Stimulated activated CD4-positive, alpha-beta T cell treated with anti-CD3 and anti-CD28 coated beads, Interleukin-1b, Interleukin-23, amount 100 ng/mL, for 4 hours (primary cell): ENCODE measurements around the gene USP30.

ENCODE experiments used
- DNase-seq, 2 donors: peaks; one replicate each; pipeline ENCODE4 v3.0.0-alpha.2; 2020; ENCODE audit warnings: low read depth in 2 of 2

The USP30 gene

GRCh38 chr12:109097435-109098182 is 45.2 kb downstream of the USP30 start, which contains the start of gene UNG:
Gene UNG, plus strand, starts transcription at chr12:109097597. Its CDS starts 83 bp downstream, at chr12:109097680.
- DNase-seq = peak; percentile 95

GRCh38 chr12:109098183-109098604 is 45.8 kb downstream of the USP30 start:
- DNase-seq = no peak

DNA sequence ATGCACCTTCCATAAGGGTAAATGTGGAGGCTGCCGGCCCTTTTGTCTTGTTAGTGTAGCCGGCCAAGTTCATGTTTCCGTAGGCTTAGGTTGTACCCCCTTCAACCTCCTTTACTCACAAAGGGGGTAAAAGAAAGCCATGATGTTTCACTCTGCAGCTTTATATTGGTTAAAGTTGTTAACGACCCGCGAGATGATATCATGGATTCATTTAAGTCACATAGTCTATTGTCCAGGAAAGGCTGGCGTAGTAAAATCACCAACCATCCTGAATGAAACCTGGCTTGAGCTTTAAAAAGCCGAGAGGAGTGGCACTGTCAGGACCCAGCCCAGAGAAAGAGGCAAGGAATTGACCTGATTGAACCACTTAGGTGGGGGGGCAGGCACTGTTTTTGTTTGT is 46.3 kb downstream of the USP30 start:
- no peak for DNase-seq

DNA sequence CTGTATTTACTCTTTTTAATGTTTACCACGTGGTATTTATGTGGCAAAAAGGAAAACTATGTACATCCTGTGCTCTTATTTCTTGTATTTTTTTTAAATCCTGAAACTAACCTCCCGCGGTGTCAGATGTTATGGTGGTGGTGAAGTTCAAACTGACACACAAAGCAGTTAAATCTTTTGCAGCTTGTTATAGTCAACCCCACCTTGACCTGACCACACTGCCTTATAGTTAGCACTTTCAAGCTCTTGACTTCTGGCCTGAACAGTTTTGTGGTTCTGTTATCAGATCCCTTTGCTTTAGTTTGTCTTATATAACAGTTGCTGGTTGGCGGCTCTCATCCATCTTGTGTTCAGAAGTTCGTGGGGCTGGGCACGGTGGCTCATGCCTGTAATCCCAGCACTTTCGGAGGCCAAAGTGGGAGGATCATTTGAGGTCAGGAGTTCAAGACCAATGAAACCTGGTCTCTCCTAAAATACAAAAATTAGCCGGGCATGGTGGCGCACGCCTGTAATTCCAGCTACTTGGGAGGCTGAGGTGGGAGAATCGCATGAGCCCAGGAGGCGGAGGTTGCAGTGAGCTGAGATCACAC is 47.1 kb downstream of the USP30 start:
- no peak for DNase-seq

GRCh38 chr12:109100741-109101140 is 48.4 kb downstream of the USP30 start:
- DNase-seq = no peak

DNA sequence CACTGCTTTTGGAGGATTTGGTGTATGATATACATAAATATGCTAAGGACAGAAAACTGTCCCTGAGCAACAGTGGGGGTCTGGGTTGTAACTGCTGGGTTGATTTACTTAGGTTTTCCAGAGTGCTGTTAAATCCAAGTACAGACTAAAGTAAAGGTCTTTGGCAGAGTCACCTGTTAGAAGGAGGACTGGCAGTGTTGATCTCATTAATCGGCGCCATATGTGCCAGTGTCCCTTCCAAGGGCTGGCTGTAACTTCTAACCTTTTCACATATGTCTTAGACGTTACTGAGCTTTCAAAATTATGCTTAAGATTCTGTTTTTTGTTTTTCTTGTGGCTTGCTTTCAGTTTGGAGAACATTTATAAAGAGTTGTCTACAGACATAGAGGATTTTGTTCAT is 50.1 kb downstream of the USP30 start:
- DNase-seq = no peak

- DNase-seq = no peak
Measured at GRCh38 chr12:109105176-109105575, 52.8 kb downstream of the USP30 start.

GRCh38 chr12:109109746-109110350 is 57.5 kb downstream of the USP30 start:
- DNase-seq = no peak

DNA sequence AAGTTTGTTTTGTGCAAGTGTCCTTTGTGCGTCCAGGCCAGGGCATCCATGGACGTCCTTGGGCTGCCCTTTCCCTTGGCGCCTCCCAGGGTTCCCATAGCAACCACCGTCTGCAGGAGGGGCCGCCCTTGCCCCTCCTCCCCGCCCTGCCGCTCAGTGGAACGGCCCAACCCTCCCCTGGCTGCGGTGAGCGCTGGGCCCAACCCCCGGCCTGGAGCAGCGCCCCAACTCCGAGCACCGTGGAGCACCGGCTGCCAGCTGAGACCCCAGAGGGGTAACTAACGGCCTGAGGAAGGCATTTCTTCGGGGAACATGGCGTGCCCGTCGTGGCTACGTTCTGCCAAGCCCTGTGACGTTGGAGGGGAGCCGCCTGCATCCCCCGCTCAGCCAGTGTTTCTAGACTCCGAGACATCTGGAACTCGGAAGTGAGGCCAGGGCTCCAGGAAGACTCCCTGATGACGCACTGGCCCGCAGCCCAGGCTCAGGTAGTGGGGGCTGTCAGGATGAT is 58.7 kb downstream of the USP30 start:
- DNase-seq = peak in 1 of 2 donors; percentile 43

GRCh38 chr12:109112720-109113465 is 60.5 kb downstream of the USP30 start:
- no peak for DNase-seq

GRCh38 chr12:109113661-109114321 is 61.4 kb downstream of the USP30 start:
- no peak for DNase-seq

- DNase-seq = no peak
Measured at GRCh38 chr12:109114644-109115043, 62.3 kb downstream of the USP30 start.

DNA sequence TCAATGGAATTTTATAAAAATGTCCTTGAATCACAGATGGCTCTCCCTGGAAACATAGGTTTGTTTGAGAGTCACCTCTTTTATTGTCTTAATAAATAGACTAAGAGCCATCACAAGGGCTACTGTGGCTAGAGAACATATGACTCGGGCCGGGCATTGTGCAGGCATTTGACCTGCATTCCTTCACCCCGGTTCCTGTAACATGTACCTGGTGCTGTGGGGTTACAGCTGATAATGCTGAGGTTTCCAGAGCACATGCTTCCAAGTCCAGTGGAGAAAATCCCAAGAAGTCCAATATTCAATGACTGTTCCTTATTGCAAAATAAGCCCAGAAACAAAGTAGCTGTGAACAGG is 63.0 kb downstream of the USP30 start:
- DNase-seq = no peak

GRCh38 chr12:109115758-109116610 is 63.6 kb downstream of the USP30 start, which contains the start of gene ACACB:
Gene ACACB, plus strand, starts transcription at chr12:109116587. Its CDS starts 22,819 bp downstream, at chr12:109139406.
- DNase-seq = no peak

DNA sequence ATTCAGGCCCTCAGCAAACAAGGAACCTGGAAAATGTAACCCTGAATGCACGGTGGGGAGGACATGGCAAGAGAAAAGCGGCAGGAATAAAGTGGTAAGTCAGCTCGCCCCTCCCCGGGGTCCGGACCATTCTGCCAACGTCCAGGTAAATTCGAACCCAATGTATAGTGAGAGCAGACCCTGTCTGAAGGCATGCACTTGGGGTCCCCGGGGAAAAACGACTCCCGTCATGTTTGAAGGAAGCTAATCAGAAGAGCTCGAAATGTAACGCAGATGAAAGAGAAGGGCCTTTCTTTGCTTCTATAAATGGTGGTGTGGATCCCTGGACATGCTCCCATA is 64.2 kb downstream of the USP30 start:
- no peak for DNase-seq

DNA sequence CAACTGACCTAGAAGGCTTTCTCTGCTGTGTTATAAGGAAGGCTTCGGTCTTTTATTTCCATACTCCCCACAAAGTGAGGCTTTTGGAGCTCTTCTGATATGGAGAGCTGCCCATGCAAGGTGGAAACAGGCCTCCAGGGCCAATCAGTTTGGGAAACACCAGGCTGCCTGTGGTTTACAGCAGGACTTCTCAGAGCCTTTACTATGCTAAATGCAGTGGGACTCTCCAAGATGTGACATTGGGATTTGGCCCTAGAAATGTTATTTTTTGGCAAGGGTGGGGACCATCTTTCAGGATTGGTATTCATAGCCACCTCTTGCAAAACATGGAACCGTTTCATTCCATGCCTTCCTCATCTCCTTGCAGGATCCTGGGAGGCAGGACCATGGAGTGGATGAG is 67.7 kb downstream of the USP30 start:
- no peak for DNase-seq

DNA sequence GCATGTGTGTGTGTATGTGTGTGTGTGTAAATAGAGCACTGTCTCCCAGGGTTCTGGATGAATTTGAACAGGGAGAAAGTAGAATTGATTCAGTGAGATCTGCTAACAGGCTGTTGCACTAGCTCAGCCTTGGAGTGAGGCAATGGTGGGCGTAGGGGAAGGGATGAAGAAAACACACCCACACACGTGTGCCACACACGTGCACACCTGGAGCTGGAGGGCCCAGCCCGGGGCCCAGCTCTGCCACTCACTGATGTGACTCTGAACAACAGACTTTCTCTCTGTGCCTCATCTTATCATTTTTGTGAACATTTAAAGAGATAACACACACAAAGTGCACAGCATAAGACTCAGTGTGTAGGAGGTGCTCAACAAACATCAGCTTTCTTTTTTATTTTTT is 68.2 kb downstream of the USP30 start:
- no peak for DNase-seq

DNA sequence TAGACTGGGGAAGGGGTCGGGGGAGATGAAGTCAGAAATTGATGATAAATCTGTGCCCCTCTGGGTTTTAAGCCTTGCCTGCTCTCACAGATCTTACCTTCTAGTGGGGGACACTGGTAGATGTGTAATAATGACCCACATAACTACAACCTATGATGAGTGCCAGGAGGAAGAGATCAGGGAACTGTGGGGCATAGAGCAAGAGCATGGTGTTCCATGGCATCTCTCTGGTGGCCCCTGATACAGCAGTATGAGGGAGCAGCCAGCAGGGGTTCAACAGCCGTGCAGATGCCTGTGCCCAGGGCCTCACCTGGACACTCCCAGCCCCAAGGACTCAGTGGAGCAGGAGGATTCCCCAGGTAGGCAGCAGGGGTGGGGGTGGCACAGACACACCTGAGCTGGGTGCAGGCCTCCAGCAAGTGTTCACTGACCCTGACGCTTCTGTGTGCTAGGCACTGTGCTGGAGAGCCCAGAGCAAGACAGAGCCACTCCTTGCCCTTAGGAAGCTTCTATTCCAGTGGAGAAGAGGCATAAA is 69.0 kb downstream of the USP30 start:
- no peak for DNase-seq

DNA sequence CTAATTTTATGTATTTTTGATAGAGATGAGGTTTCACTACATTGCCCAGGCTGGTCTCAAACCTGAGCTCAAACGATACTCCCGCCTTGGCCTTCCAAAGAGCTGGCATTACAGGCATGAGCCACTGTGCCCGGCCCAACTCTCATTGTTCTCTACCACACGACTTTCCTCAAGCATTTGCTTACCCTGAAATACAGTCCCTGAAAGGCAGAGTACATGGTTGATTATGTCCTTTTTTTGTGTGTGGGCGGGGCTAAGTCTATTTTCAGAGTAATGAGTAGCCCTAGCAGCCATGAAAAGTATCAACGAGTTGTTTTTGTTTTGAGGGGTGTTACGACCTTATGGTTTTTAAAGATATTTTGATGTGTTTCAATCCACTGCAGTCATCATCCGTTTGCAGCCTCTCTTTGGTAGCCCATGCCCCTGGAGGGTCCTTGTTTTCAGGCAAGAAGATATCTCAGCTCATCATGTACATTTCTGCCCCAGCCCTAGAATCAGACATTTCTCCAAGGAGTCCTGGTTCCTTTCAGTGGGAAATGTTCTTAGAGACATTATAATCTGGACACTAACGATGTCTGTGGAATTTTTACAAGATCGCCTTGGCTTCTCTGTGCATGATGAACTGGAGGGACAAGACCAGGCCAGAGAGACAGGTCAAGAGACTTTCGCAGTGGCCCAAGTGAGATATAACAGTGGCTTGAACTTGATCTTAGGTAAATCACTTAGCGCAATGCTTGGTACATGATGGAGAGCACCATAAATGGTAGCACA is 72.7 kb downstream of the USP30 start:
- DNase-seq = no peak

DNA sequence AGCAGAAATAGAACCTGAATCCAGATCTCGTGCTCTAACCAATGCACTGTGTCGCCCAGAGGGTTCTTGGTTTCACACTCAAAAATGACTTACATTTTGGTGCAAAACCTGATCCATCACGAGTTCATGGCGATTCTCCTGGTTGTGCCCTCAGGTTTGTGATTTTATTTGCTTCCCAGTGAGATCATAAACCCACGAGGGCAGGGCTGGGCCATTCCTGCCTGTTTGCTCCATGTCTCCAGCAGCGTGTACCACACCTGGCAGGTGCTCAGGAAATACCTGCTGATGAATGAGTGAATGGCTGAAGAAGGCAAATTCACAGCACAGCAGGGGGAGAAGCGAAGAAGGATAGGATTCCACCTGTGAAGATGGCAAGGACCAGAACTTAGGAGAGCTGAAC is 73.4 kb downstream of the USP30 start:
- no peak for DNase-seq
